Adipose tissue (tissue), 3 donors: ENCODE results near the gene TMEM98. TPM values are rescaled to one million over a fixed set of nuclear protein-coding genes. Genes with fewer than 3 reads are reported as not detected.
"Not testable (repeated sequence)": the region's sequence is repeated elsewhere in the genome, so short reads cannot be mapped to it uniquely, and the experiment has no call there.

Source experiments
- H3K27ac ChIP-seq: one replicate; pipeline ENCODE4 v1.5.1; 2013; ENCODE audit warnings: low read depth, low read length
- WGBS, 3 donors: extraction: QIAGEN DNeasy Blood & Tissue Kit; methylation state at CpG; one replicate each; pipeline ENCODE4 v1.1.7; 2013; 5-methylcytosine and 5-hydroxymethylcytosine counted together
- polyA plus RNA-seq, 3 donors: library from polyadenylated mRNA; stranded (reverse); fragments of 200-250 nt; gene quantifications; one replicate each; pipeline ENCODE4 v1.2.3, GENCODE V29; 2013
- donor health status: healthy with polysubstance abuse.
- donor health status: Bipolar disorder and iron deficiency.
- donor health status: healthy.

Gene TMEM98
- polyA plus RNA-seq, 3 donors, result 27.8 to 48.2 (median 47.1) TPM

DNA sequence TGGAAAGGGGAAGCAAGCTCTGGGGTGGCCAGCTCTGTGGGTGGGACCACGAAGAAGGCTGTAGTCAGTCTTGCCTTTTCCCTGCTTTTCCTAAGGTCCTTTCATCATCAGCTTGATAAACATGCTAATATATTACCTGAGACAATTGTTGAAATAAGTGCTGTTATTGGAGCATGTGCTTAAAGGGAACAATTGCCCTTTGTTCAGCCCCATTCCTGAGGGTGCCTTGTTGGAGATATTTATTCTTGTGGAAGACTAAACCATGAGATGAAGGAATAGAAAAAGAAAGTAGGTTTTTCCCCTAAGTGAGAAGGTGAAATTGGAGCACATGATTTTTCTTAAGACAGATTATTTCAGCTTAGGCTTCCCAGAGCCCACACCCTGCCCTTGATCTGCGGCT lies 7.8 kb downstream of the TMEM98 start:
- no peak overlapping the region for H3K27ac ChIP-seq
- WGBS, 3 donors, result 71 to 83% (median 80%) methylated on average over 2 of the region's 2 CpGs

DNA sequence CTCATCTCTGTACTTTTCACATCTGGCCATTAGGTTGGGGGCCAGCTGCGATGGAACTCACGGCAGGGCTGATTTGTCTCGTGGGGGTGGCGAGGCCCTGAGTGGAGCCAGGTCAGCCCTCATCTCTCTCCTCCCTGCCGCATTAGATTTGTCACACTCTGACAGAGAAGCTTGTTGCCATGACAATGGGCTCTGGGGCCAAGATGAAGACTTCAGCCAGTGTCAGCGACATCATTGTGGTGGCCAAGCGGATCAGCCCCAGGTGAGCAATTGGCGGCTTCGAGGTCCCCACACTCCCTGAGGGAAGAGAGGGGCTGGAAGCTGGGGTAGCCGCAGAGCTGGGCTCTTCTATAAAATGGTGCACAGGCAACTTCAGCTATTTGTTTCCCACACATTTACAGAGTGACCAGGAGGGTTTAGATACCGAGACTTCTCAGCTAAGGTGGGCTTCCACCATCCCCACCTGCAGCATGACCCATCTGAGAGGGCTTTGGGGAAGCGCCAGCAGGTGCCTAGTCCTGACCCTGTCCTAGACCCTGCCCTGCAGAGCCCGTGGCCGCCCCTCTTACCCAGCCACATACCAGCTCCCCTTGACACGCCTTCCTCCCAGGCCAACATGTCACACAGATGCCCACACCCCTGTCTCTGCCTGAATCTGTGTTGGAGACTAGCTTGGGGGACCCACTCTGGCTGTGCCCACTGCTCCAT lies 8.4 kb downstream of the TMEM98 start:
- no peak overlapping the region for H3K27ac ChIP-seq
- 83 to 88% (median 85%) methylated on average over 15 of the region's 15 CpGs for WGBS, 3 donors

- 3 to 11% (median 8%) methylated on average over 14 of the region's 14 CpGs for WGBS, 3 donors
- no peak overlapping the region for H3K27ac ChIP-seq
Measured at GRCh38 chr17:32936894-32937500, 9.0 kb downstream of the TMEM98 start.

DNA sequence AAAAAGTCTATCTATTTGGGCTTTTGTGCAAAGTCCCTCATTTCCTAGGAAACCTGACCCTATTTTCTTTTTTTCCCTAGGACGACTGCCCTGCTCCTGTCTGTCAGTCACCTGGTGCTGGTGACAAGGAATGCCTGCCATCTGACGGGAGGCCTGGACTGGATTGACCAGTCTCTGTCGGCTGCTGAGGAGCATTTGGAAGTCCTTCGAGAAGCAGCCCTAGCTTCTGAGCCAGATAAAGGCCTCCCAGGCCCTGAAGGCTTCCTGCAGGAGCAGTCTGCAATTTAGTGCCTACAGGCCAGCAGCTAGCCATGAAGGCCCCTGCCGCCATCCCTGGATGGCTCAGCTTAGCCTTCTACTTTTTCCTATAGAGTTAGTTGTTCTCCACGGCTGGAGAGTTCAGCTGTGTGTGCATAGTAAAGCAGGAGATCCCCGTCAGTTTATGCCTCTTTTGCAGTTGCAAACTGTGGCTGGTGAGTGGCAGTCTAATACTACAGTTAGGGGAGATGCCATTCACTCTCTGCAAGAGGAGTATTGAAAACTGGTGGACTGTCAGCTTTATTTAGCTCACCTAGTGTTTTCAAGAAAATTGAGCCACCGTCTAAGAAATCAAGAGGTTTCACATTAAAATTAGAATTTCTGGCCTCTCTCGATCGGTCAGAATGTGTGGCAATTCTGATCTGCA lies 12.9 kb downstream of the TMEM98 start:
- WGBS, 3 donors, result 72 to 95% (median 84%) methylated on average over 10 of the region's 10 CpGs
- H3K27ac ChIP-seq, result no peak overlapping the region

- 89 to 97% (median 90%) methylated on average over 8 of the region's 8 CpGs for WGBS, 3 donors
- no peak overlapping the region for H3K27ac ChIP-seq
Measured at GRCh38 chr17:32941419-32942032, 13.6 kb downstream of the TMEM98 start.

GRCh38 chr17:32943206-32943605 lies 15.3 kb downstream of the TMEM98 start:
- H3K27ac ChIP-seq, result no peak overlapping the region
- 16 to 64% (median 59%) methylated on average over 2 of the region's 2 CpGs for WGBS, 3 donors

- H3K27ac ChIP-seq, result no peak overlapping the region
- WGBS, 3 donors, result 40 to 63% (median 52%) methylated on average over 8 of the region's 8 CpGs
Measured at GRCh38 chr17:32943647-32944191, 15.8 kb downstream of the TMEM98 start.

DNA sequence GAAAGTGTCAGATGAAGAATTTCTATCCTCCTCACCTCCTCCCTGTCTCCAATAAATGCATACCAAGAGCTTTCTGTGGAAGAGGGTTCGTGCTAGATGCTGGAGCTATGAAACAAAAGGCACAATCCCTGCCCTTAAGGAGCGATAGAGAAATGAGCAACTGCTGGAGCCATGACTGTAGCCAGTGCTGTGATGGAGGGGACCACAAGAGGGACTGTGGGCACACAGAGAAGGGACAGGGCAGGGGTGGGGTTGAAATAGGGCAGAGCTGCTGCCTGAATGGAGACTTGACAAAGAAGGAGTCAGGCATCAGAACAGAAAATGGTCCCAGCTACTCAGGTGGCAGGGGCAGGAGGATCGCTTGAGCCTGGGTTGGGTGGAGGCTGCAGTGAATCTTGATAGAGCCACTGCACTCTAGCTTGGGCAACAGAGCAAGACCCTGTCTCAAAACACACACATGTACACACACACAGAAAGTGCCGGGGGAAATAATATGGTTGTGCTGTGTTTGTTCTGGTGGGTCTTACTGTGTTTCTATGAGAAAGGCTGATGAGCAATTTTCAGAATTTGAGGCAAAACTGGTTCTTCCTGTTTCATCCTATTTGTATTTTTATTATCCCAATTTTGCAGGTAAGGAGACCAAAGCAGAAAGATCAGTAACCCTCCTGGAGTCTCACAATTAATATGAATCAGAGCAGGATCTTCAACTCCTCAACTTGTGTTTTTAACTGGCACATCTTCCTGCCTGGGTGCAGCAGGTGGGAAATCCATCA lies 16.5 kb downstream of the TMEM98 start:
- H3K27ac ChIP-seq, result no peak overlapping the region
- whole genome bisulfite sequencing, 3 donors, result 83 to 88% (median 87%) methylated on average over 4 of the region's 4 CpGs

- 71 to 75% (median 71%) methylated on average over 3 of the region's 3 CpGs for WGBS, 3 donors
Measured at GRCh38 chr17:32946375-32947135, 18.6 kb downstream of the TMEM98 start.

DNA sequence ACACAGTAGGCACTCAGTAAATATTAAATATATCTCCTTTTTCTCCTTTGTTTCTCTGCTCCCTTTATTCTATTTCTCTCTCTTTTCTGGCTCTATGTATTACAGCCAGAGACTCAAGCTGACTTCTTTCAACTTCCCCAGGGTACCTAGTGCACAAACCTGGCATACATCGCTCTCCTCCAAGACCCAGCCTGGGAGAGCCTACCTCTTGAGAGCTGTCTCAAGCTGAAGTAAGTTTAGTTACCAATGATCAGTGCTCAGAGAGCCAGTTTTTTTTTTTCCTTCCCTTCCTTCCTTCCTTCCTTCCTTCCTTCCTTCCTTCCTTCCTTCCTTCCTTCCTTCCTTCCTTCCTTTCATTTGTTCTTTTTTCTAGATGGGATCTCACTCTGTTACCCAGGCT lies 19.8 kb downstream of the TMEM98 start:
- no peak overlapping the region for H3K27ac ChIP-seq
- 96 to 100% (median 97%) methylated on average over 1 of the region's 1 CpG for WGBS, 3 donors

More at GRCh38 chr17:32946375-32947135, 18.6 kb downstream of the TMEM98 start:
- no peak overlapping the region for H3K27ac ChIP-seq

DNA sequence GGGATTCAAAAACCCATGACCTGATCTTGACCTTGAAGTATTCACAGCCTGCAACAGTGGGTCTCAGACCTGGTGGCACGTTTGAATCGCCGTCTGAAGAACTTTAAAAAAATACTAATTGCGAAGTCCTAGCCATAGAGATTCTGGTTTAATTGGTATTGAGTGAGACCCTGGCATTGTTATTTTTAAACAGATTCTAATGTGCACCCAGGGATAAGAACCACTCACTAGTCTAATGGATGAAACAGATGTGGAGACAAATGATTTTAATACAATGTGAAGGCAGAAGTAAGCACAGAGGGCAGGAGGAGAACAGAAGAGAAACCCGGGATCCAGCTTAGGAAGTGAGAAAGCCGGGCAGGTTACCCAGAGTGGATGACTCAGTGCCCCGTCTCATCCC lies 21.2 kb downstream of the TMEM98 start:
- H3K27ac ChIP-seq, result no peak overlapping the region
- WGBS, 3 donors, result 68 to 74% (median 69%) methylated on average over 7 of the region's 7 CpGs

GRCh38 chr17:32952491-32952890 lies 24.5 kb downstream of the TMEM98 start:
- not testable (repeated sequence) for H3K27ac ChIP-seq
- WGBS, 3 donors, result 56 to 93% (median 66%) methylated on average over 1 of the region's 1 CpG

- no peak overlapping the region for H3K27ac ChIP-seq
Measured at GRCh38 chr17:32953045-32953444, 25.1 kb downstream of the TMEM98 start.

DNA sequence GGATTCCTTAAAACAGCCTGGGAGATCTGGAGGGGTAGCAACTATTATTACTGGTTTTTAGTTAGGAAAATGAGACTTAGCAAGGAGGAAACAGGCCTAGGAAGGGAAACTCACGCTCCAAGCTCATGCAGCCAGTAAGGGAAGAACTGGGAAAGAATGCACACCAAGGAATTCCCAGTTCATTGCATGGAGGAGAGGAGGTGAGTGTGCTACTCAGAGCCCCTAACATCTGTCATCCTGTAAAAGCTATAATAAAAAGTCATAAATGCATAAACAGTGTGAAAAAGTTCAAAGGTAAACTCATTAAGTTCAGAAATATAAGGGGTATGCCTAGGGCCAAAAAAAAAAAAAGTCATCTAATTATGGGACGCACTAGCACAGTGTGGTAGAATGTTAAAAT lies 25.9 kb downstream of the TMEM98 start:
- no peak overlapping the region for H3K27ac ChIP-seq
- 92 to 95% (median 93%) methylated on average over 2 of the region's 2 CpGs for WGBS, 3 donors

- no peak overlapping the region for H3K27ac ChIP-seq
- 18 to 71% (median 62%) methylated on average over 8 of the region's 8 CpGs for WGBS, 3 donors
Measured at GRCh38 chr17:32954477-32954876, 26.5 kb downstream of the TMEM98 start.

DNA sequence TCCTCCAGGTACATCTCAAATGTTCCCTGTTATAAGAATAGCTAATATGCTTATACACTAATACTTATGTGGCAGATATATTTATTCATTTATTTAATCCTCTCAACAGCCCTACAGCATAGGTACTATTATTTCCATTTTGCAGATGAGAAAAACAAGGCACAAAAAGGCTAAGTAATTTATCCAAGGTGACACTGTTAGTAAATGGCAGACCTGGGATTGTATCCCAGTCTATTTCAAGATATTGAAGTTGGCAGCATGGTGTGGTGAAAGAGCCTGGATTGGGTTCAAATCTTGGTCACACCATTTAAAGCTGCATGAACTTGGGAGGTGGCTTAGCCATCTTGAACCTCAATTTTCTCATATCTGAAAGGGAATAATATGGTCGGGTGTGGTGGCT lies 27.2 kb downstream of the TMEM98 start:
- 78 to 91% (median 90%) methylated on average over 1 of the region's 1 CpG for WGBS, 3 donors
- H3K27ac ChIP-seq, result no peak overlapping the region

- H3K27ac ChIP-seq, result no peak overlapping the region
- WGBS, 3 donors, result 62 to 67% (median 64%) methylated on average over 5 of the region's 5 CpGs
Measured at GRCh38 chr17:32956240-32956970, 28.5 kb downstream of the TMEM98 start.
